PC-9 (cell line): ENCODE data around the gene LYPLA2. TPM values are rescaled to one million over a fixed set of nuclear protein-coding genes. Genes with fewer than 3 reads are reported as not detected.
A peak's percentile ranks its signal among the peaks of the same experiment; 100 is the strongest.

Experiments
- BruUV-seq: library from RNA; stranded (reverse); fragments of 400-500 nt; replicated peaks from 2 replicates; lab custom pipeline; 2021; lab: Mats Ljungman, UMichigan
- CTCF ChIA-PET: fragments of 300-600 bp; sonication (Branson Sonifier 250); formaldehyde crosslinking; loops from one replicate; lab custom pipeline; 2022; ENCODE audit warnings: antibody characterized with exemption; lab: Charles Lee
- POLR2A ChIA-PET: fragments of 300-600 bp; sonication (Branson Sonifier 250); formaldehyde crosslinking; loops from one replicate; lab custom pipeline; 2022; ENCODE audit warnings: antibody characterized with exemption; ENCODE audit not compliant: unreplicated experiment; lab: Charles Lee
- DNase-seq, 2 experiments: peaks; one replicate each; pipeline versions ENCODE4 v3.0.0 to v3.0.0-alpha.2; 2015 to 2022; ENCODE audit warnings: mixed read lengths in 1 of 2
- H2AFZ ChIP-seq: fragments of 200-600 bp; sonication (generic); 2 replicates; pipeline ENCODE4 v1.8.1; 2017; ENCODE audit warnings: antibody characterized with exemption
- H3F3A ChIP-seq: fragments of 200-600 bp; sonication (generic); 2 replicates; pipeline ENCODE4 v1.8.1; 2017; ENCODE audit warnings: antibody characterized with exemption, mild to moderate bottlenecking, low read depth; ENCODE audit not compliant: insufficient read depth
- H3K27ac ChIP-seq: fragments of 200-600 bp; sonication (generic); 2 replicates; pipeline ENCODE4 v1.6.1; 2016; ENCODE audit warnings: mixed run types
- H3K27me3 ChIP-seq: fragments of 200-600 bp; sonication (generic); 2 replicates; pipeline ENCODE4 v1.6.1; 2016; ENCODE audit warnings: low read depth, mixed run types; ENCODE audit not compliant: insufficient read depth
- H3K36me3 ChIP-seq: fragments of 200-600 bp; sonication (generic); 2 replicates; pipeline ENCODE4 v1.6.1; 2016; ENCODE audit warnings: low read depth, mixed run types
- H3K4me1 ChIP-seq: fragments of 200-600 bp; sonication (generic); replicated peaks from 2 replicates; pipeline ENCODE4 v1.6.1; 2016; ENCODE audit warnings: mixed run types; ENCODE audit not compliant: insufficient read depth
- H3K4me2 ChIP-seq: fragments of 200-600 bp; sonication (generic); 2 replicates; pipeline ENCODE4 v1.6.1; 2017; ENCODE audit warnings: mixed run types
- H3K4me3 ChIP-seq: fragments of 200-600 bp; sonication (generic); 2 replicates; pipeline ENCODE4 v1.6.1; 2016; ENCODE audit warnings: mixed run types
- H3K79me2 ChIP-seq: fragments of 200-600 bp; sonication (generic); 2 replicates; pipeline ENCODE4 v1.6.1; 2017; ENCODE audit warnings: low read depth, mixed run types
- H3K9me2 ChIP-seq: fragments of 200-600 bp; sonication (generic); 2 replicates; pipeline ENCODE4 v1.8.1; 2017; ENCODE audit warnings: mild to moderate bottlenecking; ENCODE audit not compliant: insufficient read depth
- H3K9me3 ChIP-seq: fragments of 200-600 bp; sonication (generic); 2 replicates; pipeline ENCODE4 v1.8.1; 2016; ENCODE audit warnings: low read depth; ENCODE audit not compliant: insufficient read depth
- H4K20me1 ChIP-seq: fragments of 200-600 bp; sonication (generic); 2 replicates; pipeline ENCODE4 v1.8.1; 2017; ENCODE audit not compliant: insufficient read depth
- CTCF ChIP-seq: fragments of 200-600 bp; sonication (generic); conservative IDR thresholded peaks from 2 replicates; pipeline ENCODE4 v1.6.1; 2017; ENCODE audit warnings: mixed run types, antibody characterized with exemption, mild to moderate bottlenecking, moderate library complexity
- EZH2 ChIP-seq: fragments of 200-600 bp; sonication (generic); IDR thresholded peaks from 2 replicates; pipeline ENCODE4 v1.8.0; 2017; ENCODE audit warnings: antibody characterized with exemption, low read depth
- intact Hi-C: fragments of 100-400 bp; cut with micrococcal nuclease; formaldehyde crosslinking; loops from one replicate; pipeline ENCODE4 v1.10.0; 2022; ENCODE audit not compliant: unreplicated experiment
- total RNA-seq: library from RNA; stranded (reverse); gene quantifications from 2 replicates; pipeline ENCODE4 v1.2.3, GENCODE V29; 2021

Gene LYPLA2
- total RNA-seq, 1 experiment from 2014 or later = 90.1 TPM

- Histone ChIP-seq H3F3A (peaks cover under 1% of the 10 kb centered on the region; the same call in 1 of the 2 replicates), H3K4me3 (no peak overlapping the region), H3K79me2 (peaks cover 13% of the 10 kb centered on the region), H3K27ac (no peak overlapping the region), H3K36me3 (no peaks in the 10 kb centered on the region), H4K20me1 (no peaks in the 10 kb centered on the region), H2AFZ (no peak overlapping the region), H3K9me3 (no peaks in the 10 kb centered on the region), H3K27me3 (no peaks in the 10 kb centered on the region), H3K4me2 (peak overlapping the region; percentile 50), H3K4me1 (peaks cover 11% of the 10 kb centered on the region; the same call in 1 of the 2 replicates), H3K9me2 (no peaks in the 10 kb centered on the region)
- ChIA-PET CTCF (interaction anchor here (0.6 to 2.6 kb wide), 9 partner anchors 18 to 144 kb away, joined by 3 to 26 read pairs (median 4); no protein-coding TSS in a partner anchor), POLR2A (interaction anchor here (0.7 kb wide), 1 partner anchor 431 kb away, joined by 11 read pairs; no protein-coding TSS in a partner anchor)
- intact Hi-C loops = loop anchor here (1.0 to 2.0 kb wide), 2 partner anchors 97 to 145 kb away; partner anchors contain the start of gene FUCA1
- TF ChIP-seq EZH2 = no peak
- peak; percentile 82 for TF ChIP-seq CTCF
- DNase-seq = peak; percentile 60 to 81
- BruUV-seq = no TSS peak
Observed at GRCh38 chr1:23772049-23772853, 18.7 kb upstream of the LYPLA2 start.

GRCh38 chr1:23772854-23773242 is 18.1 kb upstream of the LYPLA2 start:
- ChIA-PET CTCF (no interaction called here), POLR2A (no interaction called here)
- DNase-seq = no peak
- Histone ChIP-seq H3K4me2 (peak overlapping the region; percentile 50; the same call in 1 of the 2 replicates), H3K27ac (no peak overlapping the region), H3K9me3 (no peaks in the 10 kb centered on the region), H2AFZ (no peak overlapping the region), H3K27me3 (no peaks in the 10 kb centered on the region), H4K20me1 (no peaks in the 10 kb centered on the region), H3K4me1 (peaks cover 11% of the 10 kb centered on the region; the same call in 1 of the 2 replicates), H3K4me3 (no peak overlapping the region), H3K36me3 (no peaks in the 10 kb centered on the region), H3K79me2 (peaks cover 19% of the 10 kb centered on the region), H3F3A (peaks cover 6% of the 10 kb centered on the region), H3K9me2 (no peaks in the 10 kb centered on the region)
- TF ChIP-seq EZH2 = no peak
- no peak for TF ChIP-seq CTCF
- intact Hi-C loops = loop anchor here (1.0 to 2.0 kb wide), 2 partner anchors 96 to 144 kb away; partner anchors contain the start of gene FUCA1
- no TSS peak for BruUV-seq

GRCh38 chr1:23774174-23774880 is 16.6 kb upstream of the LYPLA2 start:
- Histone ChIP-seq H3K27ac (no peak overlapping the region), H4K20me1 (no peaks in the 10 kb centered on the region; the same call in 1 of the 2 replicates), H2AFZ (no peak overlapping the region), H3K79me2 (peaks cover 29% of the 10 kb centered on the region), H3K4me2 (no peak overlapping the region), H3K36me3 (no peaks in the 10 kb centered on the region), H3K27me3 (no peaks in the 10 kb centered on the region), H3F3A (peaks cover 12% of the 10 kb centered on the region), H3K9me3 (no peaks in the 10 kb centered on the region), H3K4me1 (peaks cover 15% of the 10 kb centered on the region), H3K4me3 (no peak overlapping the region), H3K9me2 (no peaks in the 10 kb centered on the region)
- TF ChIP-seq EZH2 (no peak), CTCF (no peak)
- DNase-seq = no peak
- POLR2A ChIA-PET = no interaction called here
- intact Hi-C loops = no loop called here
- no TSS peak for BruUV-seq
- CTCF ChIA-PET = interaction anchor here (0.9 kb wide), 1 partner anchor 36 kb away, joined by 4 read pairs; no protein-coding TSS in a partner anchor
